ENCODE data around the gene SAMD14.
"Not testable (repeated sequence)": the region's sequence is repeated elsewhere in the genome, so short reads cannot be mapped to it uniquely, and the experiment has no call there.

SAMD14 gene

GRCh38 chr17:50070908-50071680 lies 58.9 kb downstream of the SAMD14 start:
- no peak for DNase-seq

- no peak for DNase-seq
These were observed 62.0 kb downstream of the SAMD14 start for GRCh38 chr17:50067996-50068395.

GRCh38 chr17:50066995-50067394 lies 63.0 kb downstream of the SAMD14 start:
- no peak for DNase-seq

GRCh38 chr17:50065056-50065455 lies 64.9 kb downstream of the SAMD14 start:
- DNase-seq = no peak

DNA sequence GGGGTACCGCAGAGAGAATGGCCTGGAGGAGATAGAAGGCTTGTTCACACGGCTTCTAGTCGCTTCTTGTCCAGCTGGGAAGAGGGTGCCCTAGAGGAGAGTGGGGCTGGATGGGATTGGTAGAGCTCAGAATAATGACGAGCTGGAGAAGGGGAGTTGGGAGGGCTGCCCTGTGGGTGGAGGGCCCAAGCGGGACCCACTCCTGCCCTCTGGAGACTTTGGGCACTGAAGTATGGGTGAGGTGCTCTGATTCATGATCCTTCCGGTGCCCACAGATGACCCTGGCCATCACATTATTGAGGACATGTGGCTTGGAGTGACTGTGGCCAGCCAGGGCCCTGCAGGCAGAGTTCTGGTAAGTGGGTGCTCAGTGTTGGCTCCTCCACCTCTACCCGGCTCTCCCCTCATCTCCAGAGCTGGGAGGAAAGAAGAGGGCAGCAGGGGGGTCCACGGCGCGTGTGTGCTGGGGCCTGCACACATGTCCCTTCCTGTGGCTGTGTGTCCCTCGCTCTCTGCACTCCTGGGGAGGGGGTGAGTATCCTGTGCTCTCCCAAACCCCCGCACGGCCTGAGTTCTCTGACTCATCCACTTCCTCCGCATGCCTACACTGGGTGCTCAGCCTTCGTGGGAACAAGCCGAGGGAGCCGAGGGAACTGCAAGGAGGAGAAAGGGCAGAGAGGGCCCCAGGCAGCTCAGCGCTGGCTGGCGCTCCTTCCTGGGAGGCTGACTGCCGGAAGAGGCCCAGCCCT lies 65.5 kb downstream of the SAMD14 start:
- no peak for DNase-seq

GRCh38 chr17:50063561-50064252 lies 66.3 kb downstream of the SAMD14 start:
- DNase-seq = no peak

GRCh38 chr17:50062293-50063243 lies 67.4 kb downstream of the SAMD14 start:
- no peak for DNase-seq

GRCh38 chr17:50061713-50062045 lies 68.3 kb downstream of the SAMD14 start:
- DNase-seq = not testable (repeated sequence)

- no peak for DNase-seq
These were observed 68.8 kb downstream of the SAMD14 start for GRCh38 chr17:50060951-50061712.

Measured in CD4-positive, alpha-beta T cell treated with Interleukin-21 for 1 hour (primary cell).